ENCODE data around the gene AGAP9.
"Not testable (repeated sequence)": the region's sequence is repeated elsewhere in the genome, so short reads cannot be mapped to it uniquely, and the experiment has no call there.

GRCh38 chr10:47455350-47456078, 67.9 kb downstream of the AGAP9 start:
- TF ChIP-seq, protein P1, sequence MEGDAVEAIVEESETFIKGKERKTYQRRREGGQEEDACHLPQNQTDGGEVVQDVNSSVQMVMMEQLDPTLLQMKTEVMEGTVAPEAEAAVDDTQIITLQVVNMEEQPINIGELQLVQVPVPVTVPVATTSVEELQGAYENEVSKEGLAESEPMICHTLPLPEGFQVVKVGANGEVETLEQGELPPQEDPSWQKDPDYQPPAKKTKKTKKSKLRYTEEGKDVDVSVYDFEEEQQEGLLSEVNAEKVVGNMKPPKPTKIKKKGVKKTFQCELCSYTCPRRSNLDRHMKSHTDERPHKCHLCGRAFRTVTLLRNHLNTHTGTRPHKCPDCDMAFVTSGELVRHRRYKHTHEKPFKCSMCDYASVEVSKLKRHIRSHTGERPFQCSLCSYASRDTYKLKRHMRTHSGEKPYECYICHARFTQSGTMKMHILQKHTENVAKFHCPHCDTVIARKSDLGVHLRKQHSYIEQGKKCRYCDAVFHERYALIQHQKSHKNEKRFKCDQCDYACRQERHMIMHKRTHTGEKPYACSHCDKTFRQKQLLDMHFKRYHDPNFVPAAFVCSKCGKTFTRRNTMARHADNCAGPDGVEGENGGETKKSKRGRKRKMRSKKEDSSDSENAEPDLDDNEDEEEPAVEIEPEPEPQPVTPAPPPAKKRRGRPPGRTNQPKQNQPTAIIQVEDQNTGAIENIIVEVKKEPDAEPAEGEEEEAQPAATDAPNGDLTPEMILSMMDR (IDR thresholded peaks at IDR 0.05): not testable (repeated sequence)
- TF ChIP-seq POLR2A (IDR thresholded peaks at IDR 0.05): not testable (repeated sequence)

Measured in Peyer's patch (tissue), 4 donors.